ENCODE measurements around the gene TAC3. TPM values are rescaled to one million over a fixed set of nuclear protein-coding genes. Genes with fewer than 3 reads are reported as not detected.
A peak's percentile ranks its signal among the peaks of the same experiment; 100 is the strongest.

The TAC3 gene
- total RNA-seq, 3 donors from 2014 or later (not counting 1 experiment from before 2014, with no cell fraction given) = not detected

DNA sequence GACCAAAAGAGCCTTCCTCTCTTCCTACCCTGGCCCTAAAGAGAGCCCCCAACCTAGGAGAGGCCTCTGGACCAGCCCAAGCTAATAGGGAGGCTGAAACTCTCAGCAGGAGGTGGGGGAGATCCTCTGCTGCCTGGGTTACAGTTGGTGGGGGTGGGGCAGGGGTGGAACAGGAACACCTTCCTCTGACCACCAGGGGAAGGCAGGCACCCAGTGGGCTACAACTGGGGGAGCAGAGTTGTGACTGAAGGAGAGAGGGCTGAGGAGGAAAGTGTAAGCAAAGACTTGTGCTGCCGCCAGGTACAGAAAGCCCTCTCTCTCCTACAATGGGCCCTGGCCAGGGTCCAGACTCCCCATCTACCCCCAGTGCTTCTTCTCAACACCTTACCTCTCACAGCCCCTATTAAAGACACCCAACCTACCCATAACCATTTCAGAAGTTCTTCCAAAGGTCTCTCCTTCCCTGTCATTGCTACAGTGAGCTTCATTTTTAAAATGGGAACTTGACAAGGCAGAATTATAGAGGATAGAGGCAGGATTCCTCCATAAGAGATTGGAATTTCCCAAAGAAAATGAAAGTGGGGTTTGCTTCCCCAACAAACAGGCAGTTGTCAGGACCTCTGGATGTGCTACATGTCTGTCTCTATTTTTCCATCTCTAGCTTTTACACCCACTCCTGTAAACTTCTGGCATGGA, 32.2 kb upstream of the TAC3 start:
- no peak overlapping the region for H3K4me3 Mint-ChIP-seq
- H3K36me3 Mint-ChIP-seq = no peaks in the 10 kb centered on the region
- 94% methylated on average over 1 of the region's 1 CpG for WGBS (ENCODE audit: insufficient coverage)
- H3K27ac Mint-ChIP-seq = no peak overlapping the region
- peaks cover 33 to 36% of the 10 kb centered on the region in 2 donors for H3K4me1 Mint-ChIP-seq
- Histone ChIP-seq H3K36me3 (ENCODE audit: control insufficient read depth, insufficient read depth, low read length) (no peaks in the 10 kb centered on the region), H3K27ac (ENCODE audit: low read length) (no peak overlapping the region), H3K9me3 (ENCODE audit: control insufficient read depth, insufficient read depth, low read length) (no peaks in the 10 kb centered on the region), H3K27me3 (ENCODE audit: control insufficient read depth, insufficient read depth, low read length) (peaks cover 2% of the 10 kb centered on the region), H3K4me3 (ENCODE audit: low read length) (no peak overlapping the region), H3K4me1 (ENCODE audit: control insufficient read depth, insufficient read depth, low read length) (peaks cover 31% of the 10 kb centered on the region)
- H3K27me3 Mint-ChIP-seq (ENCODE audit: low read depth in 2 of 2) = peaks cover 41 to 64% of the 10 kb centered on the region in 2 donors
- no peaks in the 10 kb centered on the region for H3K9me3 Mint-ChIP-seq
- TF ChIP-seq, protein P1, sequence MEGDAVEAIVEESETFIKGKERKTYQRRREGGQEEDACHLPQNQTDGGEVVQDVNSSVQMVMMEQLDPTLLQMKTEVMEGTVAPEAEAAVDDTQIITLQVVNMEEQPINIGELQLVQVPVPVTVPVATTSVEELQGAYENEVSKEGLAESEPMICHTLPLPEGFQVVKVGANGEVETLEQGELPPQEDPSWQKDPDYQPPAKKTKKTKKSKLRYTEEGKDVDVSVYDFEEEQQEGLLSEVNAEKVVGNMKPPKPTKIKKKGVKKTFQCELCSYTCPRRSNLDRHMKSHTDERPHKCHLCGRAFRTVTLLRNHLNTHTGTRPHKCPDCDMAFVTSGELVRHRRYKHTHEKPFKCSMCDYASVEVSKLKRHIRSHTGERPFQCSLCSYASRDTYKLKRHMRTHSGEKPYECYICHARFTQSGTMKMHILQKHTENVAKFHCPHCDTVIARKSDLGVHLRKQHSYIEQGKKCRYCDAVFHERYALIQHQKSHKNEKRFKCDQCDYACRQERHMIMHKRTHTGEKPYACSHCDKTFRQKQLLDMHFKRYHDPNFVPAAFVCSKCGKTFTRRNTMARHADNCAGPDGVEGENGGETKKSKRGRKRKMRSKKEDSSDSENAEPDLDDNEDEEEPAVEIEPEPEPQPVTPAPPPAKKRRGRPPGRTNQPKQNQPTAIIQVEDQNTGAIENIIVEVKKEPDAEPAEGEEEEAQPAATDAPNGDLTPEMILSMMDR (IDR thresholded peaks at IDR 0.05) = no peak
- no peak for ATAC-seq
- no peak for DNase-seq
- intact Hi-C loops (cut with micrococcal nuclease) = no loop called here

DNA sequence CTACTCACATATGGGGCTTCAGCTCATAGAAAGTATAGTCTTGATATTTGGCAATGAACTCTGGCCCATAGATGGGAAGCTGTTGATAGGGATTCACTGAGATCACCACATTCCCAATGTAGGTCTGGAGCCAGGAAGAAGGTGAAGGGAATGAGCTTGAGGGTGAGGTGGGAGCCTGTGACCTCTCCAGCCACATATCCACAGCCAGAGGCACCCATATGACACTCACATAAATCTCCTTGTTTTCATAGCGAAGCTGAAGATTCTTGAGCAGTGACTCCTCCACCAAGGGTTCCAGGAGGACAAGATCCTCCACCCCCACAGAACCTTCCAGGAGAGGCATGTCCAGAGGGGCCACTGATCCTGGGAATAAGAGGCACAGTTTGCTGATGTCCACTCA, 31.7 kb upstream of the TAC3 start:
- intact Hi-C loops (cut with micrococcal nuclease) = no loop called here

DNA sequence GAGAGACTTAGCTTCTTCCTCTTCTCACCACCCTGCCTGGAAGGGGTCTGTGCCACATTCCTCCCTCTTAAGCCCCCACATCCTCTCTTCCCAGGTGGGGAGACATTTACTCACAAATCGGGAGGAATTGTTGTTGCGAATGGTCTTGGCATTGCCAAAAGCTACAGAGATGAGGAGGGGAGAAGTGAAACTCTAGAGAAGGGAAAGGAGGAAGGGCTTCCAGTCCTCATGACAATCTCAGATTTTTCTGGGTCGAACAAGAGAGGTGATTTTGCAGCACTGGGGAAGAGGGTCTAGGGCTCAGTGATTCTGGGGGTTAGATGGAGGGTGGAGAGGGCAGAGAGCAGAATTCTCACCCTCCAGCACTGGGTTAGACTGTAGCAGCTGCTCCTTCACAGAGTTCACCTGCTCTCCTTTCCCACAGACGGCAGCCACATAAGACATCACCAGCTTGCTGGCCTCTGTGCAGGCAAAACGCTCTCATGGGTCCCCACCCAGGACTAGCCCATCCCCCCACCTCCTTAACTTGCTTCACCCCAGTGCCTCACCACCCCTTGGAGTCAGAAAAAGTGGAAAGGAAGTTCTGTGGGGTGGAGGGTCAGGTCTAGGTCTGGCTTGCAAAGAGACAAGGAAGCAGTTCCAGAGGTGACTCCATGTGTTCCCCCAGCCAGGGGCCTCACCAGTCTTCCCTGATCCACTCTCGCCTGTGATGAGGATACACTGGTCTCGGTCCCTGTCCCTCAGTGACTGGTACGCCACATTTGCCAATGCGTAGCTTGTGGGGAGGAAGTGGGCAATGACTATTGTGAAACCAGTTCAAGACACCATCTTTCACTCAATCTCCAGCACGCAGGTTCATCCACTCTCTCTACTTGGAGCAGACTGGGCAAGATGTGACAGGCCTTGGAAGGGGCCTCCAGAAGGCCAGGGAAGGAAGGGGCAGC, 30.9 kb upstream of the TAC3 start:
- Mint-ChIP-seq H3K27ac (peak overlapping the region in 1 of 2 donors; percentile 78), H3K27me3 (ENCODE audit: low read depth in 2 of 2) (peaks cover 43 to 72% of the 10 kb centered on the region in 2 donors), H3K9me3 (no peaks in the 10 kb centered on the region), H3K36me3 (no peaks in the 10 kb centered on the region), H3K4me1 (peaks cover 33 to 36% of the 10 kb centered on the region in 2 donors), H3K4me3 (peak overlapping the region; percentile 49)
- H3K9me3 ChIP-seq (ENCODE audit: control insufficient read depth, insufficient read depth, low read length) = no peaks in the 10 kb centered on the region
- intact Hi-C loops (cut with micrococcal nuclease) = no loop called here
- no peaks in the 10 kb centered on the region for H3K36me3 ChIP-seq (ENCODE audit: control insufficient read depth, insufficient read depth, low read length)
- peaks cover 31% of the 10 kb centered on the region for H3K4me1 ChIP-seq (ENCODE audit: control insufficient read depth, insufficient read depth, low read length)
- DNase-seq (peak; percentile 38 to 58), ATAC-seq (peak; percentile 77 to 89 (median 78))
- no peak overlapping the region for H3K4me3 ChIP-seq (ENCODE audit: low read length)
- H3K27ac ChIP-seq (ENCODE audit: low read length) = no peak overlapping the region
- TF ChIP-seq, protein P1 (IDR thresholded peaks at IDR 0.05) = no peak
- H3K27me3 ChIP-seq (ENCODE audit: control insufficient read depth, insufficient read depth, low read length) = peaks cover 2% of the 10 kb centered on the region
- 36% methylated on average over 7 of the region's 10 CpGs for WGBS (ENCODE audit: insufficient coverage)

More for the DNA sequence above, 31.7 kb upstream of the TAC3 start:
- peak overlapping the region; percentile 37 for H3K4me3 Mint-ChIP-seq
- DNase-seq (no peak), ATAC-seq (no peak)
- H3K36me3 Mint-ChIP-seq = no peaks in the 10 kb centered on the region
- H3K27me3 ChIP-seq (ENCODE audit: control insufficient read depth, insufficient read depth, low read length) = peaks cover 2% of the 10 kb centered on the region
- H3K36me3 ChIP-seq (ENCODE audit: control insufficient read depth, insufficient read depth, low read length) = no peaks in the 10 kb centered on the region
- no peaks in the 10 kb centered on the region for H3K9me3 Mint-ChIP-seq
- no peak overlapping the region for H3K4me3 ChIP-seq (ENCODE audit: low read length)
- peak overlapping the region in 1 of 2 donors; percentile 78 for H3K27ac Mint-ChIP-seq
- H3K27ac ChIP-seq (ENCODE audit: low read length) = no peak overlapping the region
- peaks cover 31% of the 10 kb centered on the region for H3K4me1 ChIP-seq (ENCODE audit: control insufficient read depth, insufficient read depth, low read length)
- WGBS (ENCODE audit: insufficient coverage) = 100% methylated on average over 1 of the region's 1 CpG
- TF ChIP-seq, protein P1 (IDR thresholded peaks at IDR 0.05) = no peak
- peaks cover 43 to 70% of the 10 kb centered on the region in 2 donors for H3K27me3 Mint-ChIP-seq (ENCODE audit: low read depth in 2 of 2)
- H3K9me3 ChIP-seq (ENCODE audit: control insufficient read depth, insufficient read depth, low read length) = no peaks in the 10 kb centered on the region
- H3K4me1 Mint-ChIP-seq = peaks cover 33 to 36% of the 10 kb centered on the region in 2 donors
